Left ventricle myocardium inferior (tissue), 1 donor: ENCODE measurements around the gene GPC6. TPM values are rescaled to one million over a fixed set of nuclear protein-coding genes. Genes with fewer than 3 reads are reported as not detected.

Experiments used
- DNase-seq: peaks from one replicate; pipeline ENCODE4 v3.0.0-alpha.2; 2020
- H3K27ac ChIP-seq: fragments of 200-600 bp; replicated peaks from 2 replicates; pipeline ENCODE4 v1.8.0; 2021
- H3K27me3 ChIP-seq: fragments of 200-600 bp; 2 replicates; pipeline ENCODE4 v1.8.0; 2021; ENCODE audit warnings: low read depth
- H3K36me3 ChIP-seq: fragments of 200-600 bp; 2 replicates; pipeline ENCODE4 v1.8.0; 2021
- H3K4me1 ChIP-seq: fragments of 200-600 bp; 2 replicates; pipeline ENCODE4 v1.8.0; 2021
- H3K4me3 ChIP-seq: fragments of 200-600 bp; 2 replicates; pipeline ENCODE4 v1.8.0; 2021; ENCODE audit warnings: mild to moderate bottlenecking, moderate library complexity
- H3K9me3 ChIP-seq: fragments of 200-600 bp; replicated peaks from 2 replicates; pipeline ENCODE4 v1.8.0; 2021
- CTCF ChIP-seq: fragments of 200-600 bp; IDR thresholded peaks from 2 replicates; pipeline ENCODE4 v1.8.0; 2021; ENCODE audit warnings: antibody characterized with exemption, mild to moderate bottlenecking, borderline replicate concordance
- intact Hi-C: fragments of 100-400 bp; cut with micrococcal nuclease; formaldehyde crosslinking; loops from one replicate; pipeline ENCODE4 v1.11.0; 2022
- total RNA-seq: library from RNA; stranded (reverse); fragmentation: NEBNext Ultra II Directional; extraction: Animal tissue kit (Norgen Biotek cat#: 25700); gene quantifications from one replicate; pipeline ENCODE4 v1.2.1, GENCODE V29; 2021
- donor health status: DM: no; HTN: yes; CAD: no; lungs with severe emphysema.

The GPC6 gene
- total RNA-seq, 1 donor from 2014 or later, result 1.8 TPM

DNA sequence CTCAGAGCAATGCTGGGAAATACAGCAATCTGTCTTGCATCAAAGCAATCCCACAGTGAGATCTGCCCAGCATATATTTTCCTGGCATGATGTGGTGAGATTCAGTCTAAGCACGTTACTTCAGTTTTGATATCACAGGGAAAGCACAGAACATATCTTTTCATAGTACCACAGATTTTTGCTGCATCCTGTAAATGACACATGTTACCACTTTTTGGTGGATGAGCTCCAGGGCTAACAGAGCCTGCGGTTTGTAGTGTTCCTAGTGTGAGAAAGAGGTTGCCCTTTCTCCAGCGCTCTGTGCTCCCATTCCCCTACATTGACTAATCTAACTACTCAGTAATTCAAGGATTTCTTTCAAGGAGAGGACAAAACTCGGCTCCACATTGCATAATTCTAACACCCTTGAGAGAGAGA lies 409.0 kb downstream of the GPC6 start:
- Histone ChIP-seq H3K36me3 (no peaks in the 10 kb centered on the region), H3K4me3 (no peak overlapping the region), H3K27me3 (no peaks in the 10 kb centered on the region), H3K4me1 (no peaks in the 10 kb centered on the region), H3K9me3 (no peaks in the 10 kb centered on the region), H3K27ac (no peak overlapping the region)
- no peak for DNase-seq
- no peak for TF ChIP-seq CTCF
- intact Hi-C loops, result no loop called here

DNA sequence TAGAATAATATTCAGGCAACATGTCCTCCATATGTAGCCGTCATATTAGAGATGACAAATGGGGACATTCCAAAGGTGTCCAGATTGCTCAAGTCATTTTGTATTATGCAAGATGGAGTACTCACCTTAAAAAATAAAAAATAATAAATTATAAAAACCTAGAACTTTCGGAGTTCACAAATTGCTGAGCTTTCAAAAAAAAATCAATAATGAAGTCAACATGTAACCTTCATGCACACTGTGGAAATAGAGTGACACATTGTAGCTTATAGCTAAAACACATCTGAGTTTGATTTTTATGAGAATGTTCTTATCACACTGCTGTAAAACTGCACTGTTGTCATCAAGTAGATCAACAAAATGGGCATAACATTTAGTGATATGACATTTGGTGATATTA lies 411.2 kb downstream of the GPC6 start:
- Histone ChIP-seq H3K9me3 (no peaks in the 10 kb centered on the region), H3K4me1 (no peaks in the 10 kb centered on the region), H3K27ac (no peak overlapping the region), H3K4me3 (no peak overlapping the region), H3K27me3 (no peaks in the 10 kb centered on the region), H3K36me3 (no peaks in the 10 kb centered on the region)
- DNase-seq, result no peak
- intact Hi-C loops, result no loop called here
- no peak for TF ChIP-seq CTCF

- Histone ChIP-seq H3K9me3 (no peaks in the 10 kb centered on the region), H3K4me1 (no peaks in the 10 kb centered on the region), H3K4me3 (no peak overlapping the region), H3K36me3 (no peaks in the 10 kb centered on the region), H3K27me3 (no peaks in the 10 kb centered on the region), H3K27ac (no peak overlapping the region)
- DNase-seq, result no peak
- intact Hi-C loops, result no loop called here
- no peak for TF ChIP-seq CTCF
Observed at GRCh38 chr13:93640452-93640851, 413.8 kb downstream of the GPC6 start.

DNA sequence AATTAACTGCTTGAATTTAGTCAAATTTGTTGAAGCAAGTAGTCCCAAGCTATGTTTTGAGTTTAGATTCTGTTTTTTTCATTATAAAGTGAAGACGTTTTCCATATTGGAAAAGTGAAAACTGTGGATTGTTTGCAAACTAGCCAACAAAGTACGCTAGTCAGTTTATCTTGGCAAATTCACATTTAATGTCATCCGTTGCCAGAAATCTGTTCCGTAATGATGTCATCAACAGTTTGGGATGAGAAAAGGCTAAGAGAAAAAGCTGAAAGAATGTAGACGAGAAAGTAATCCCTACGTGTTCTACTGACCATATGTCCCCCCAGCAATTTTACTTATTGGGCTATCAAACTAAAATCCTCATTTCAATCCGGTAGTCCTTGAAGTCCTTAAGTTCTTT lies 419.6 kb downstream of the GPC6 start:
- Histone ChIP-seq H3K36me3 (no peaks in the 10 kb centered on the region), H3K4me1 (no peaks in the 10 kb centered on the region), H3K9me3 (no peaks in the 10 kb centered on the region), H3K27ac (no peak overlapping the region), H3K27me3 (no peaks in the 10 kb centered on the region), H3K4me3 (no peak overlapping the region)
- no peak for TF ChIP-seq CTCF
- DNase-seq, result no peak
- intact Hi-C loops, result no loop called here

- no peak for TF ChIP-seq CTCF
- Histone ChIP-seq H3K27me3 (no peaks in the 10 kb centered on the region), H3K4me1 (no peaks in the 10 kb centered on the region), H3K27ac (no peak overlapping the region), H3K9me3 (no peaks in the 10 kb centered on the region), H3K4me3 (no peak overlapping the region), H3K36me3 (no peaks in the 10 kb centered on the region)
- intact Hi-C loops, result no loop called here
- DNase-seq, result no peak
Observed at GRCh38 chr13:93649496-93649895, 422.9 kb downstream of the GPC6 start.

DNA sequence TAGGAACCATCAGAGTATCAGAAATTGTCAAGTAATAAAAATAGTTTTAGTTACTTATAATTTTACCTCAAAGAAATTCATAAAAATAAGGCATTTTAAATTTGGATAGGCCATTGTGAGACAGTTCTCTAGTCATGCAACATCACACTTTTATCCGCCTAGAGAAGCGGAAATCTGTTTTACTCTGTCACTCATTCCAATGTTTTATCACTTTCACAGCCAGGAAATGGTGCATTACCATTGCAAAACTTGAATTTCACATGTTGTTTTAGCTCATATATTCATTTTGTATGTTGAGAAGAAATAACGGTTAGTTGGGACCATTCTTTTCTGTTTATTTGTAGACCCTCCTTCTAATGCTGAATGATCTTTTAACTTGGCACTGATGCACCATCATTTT lies 427.2 kb downstream of the GPC6 start:
- DNase-seq, result no peak
- Histone ChIP-seq H3K27me3 (no peaks in the 10 kb centered on the region), H3K36me3 (no peaks in the 10 kb centered on the region), H3K27ac (no peak overlapping the region), H3K9me3 (peaks cover 26% of the 10 kb centered on the region), H3K4me3 (no peak overlapping the region), H3K4me1 (no peaks in the 10 kb centered on the region)
- intact Hi-C loops, result no loop called here
- TF ChIP-seq CTCF, result no peak
